BLaER1 treated with 17β-estradiol and CSF1 and Interleukin-3, amounts not matched to agents 10 nM and 100 nM (cell line): ENCODE measurements around the gene EIF4B.
A peak's percentile ranks its signal among the peaks of the same experiment; 100 is the strongest.
"Not testable (repeated sequence)": the region's sequence is repeated elsewhere in the genome, so short reads cannot be mapped to it uniquely, and the experiment has no call there.

Source experiments
- H3K27ac ChIP-seq, 11 experiments: shearing (Covaris generic); formaldehyde crosslinking; 2 replicates each; pipeline ENCODE4 v1.8.1; 2022
- H3K27me3 ChIP-seq, 11 experiments: shearing (Covaris generic); formaldehyde crosslinking; 2 replicates each; pipeline ENCODE4 v1.8.1; 2022
- H3K36me3 ChIP-seq, 11 experiments: shearing (Covaris generic); formaldehyde crosslinking; 2 replicates each; pipeline ENCODE4 v1.8.1; 2022
- H3K4me1 ChIP-seq, 10 experiments: shearing (Covaris generic); formaldehyde crosslinking; 2 replicates each; pipeline ENCODE4 v1.8.1; 2022
- H3K4me2 ChIP-seq, 11 experiments: shearing (Covaris generic); formaldehyde crosslinking; 2 replicates each; pipeline ENCODE4 v1.8.1; 2022
- H3K4me3 ChIP-seq, 10 experiments: shearing (Covaris generic); formaldehyde crosslinking; 2 replicates each; pipeline ENCODE4 v1.8.1; 2022
- H3K9ac ChIP-seq, 11 experiments: shearing (Covaris generic); formaldehyde crosslinking; 2 replicates each; pipeline ENCODE4 v1.8.1; 2022
- H3K9me3 ChIP-seq, 11 experiments: shearing (Covaris generic); formaldehyde crosslinking; replicated peaks in 1 of 11; 2 replicates each; pipeline ENCODE4 v1.8.1; 2022
- H4K20me1 ChIP-seq, 11 experiments: shearing (Covaris generic); formaldehyde crosslinking; 2 replicates each; pipeline ENCODE4 v1.8.1; 2022
- Cebpa-rat ChIP-seq, 11 experiments: shearing (Covaris generic); IDR thresholded peaks; 2 replicates each; pipeline ENCODE4 v1.8.1; 2022

Gene EIF4B

DNA sequence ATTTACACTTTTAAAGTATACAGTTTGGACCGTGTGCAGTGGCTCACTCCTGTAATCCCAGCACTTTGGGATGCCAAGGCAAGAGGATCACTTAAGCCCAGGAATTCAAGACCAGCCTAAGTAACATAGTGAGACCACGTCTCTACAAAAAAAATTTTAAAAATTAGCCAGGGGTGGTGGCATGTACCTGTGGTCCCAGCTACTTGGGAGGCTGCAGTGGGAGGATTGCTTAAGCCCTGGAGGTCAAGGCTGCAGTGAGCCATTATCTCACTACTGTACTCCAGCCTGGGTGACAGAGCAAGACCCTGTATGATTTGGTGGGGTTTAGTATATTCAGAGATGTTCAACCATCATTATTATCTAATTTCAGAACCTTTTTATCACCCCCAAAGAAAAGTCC lies 4.7 kb downstream of the EIF4B start:
- Histone ChIP-seq H3K27me3 (no peaks in the 10 kb centered on the region), H3K4me2 (peak overlapping the region in 10 of 11 experiments; percentile 11 to 99 (median 88); a peak in 11 of 22 replicates), H3K9ac (peak overlapping the region in 1 of 11 experiments; percentile 15; a peak in 1 of 22 replicates), H3K4me1 (peaks cover 28 to 43% (median 31%) of the 10 kb centered on the region in 10 experiments), H4K20me1 (peaks cover 80 to 91% (median 88%) of the 10 kb centered on the region in 11 experiments), H3K27ac (no peak overlapping the region), H3K9me3 (no peaks in the 10 kb centered on the region), H3K36me3 (peaks cover 43 to 85% (median 83%) of the 10 kb centered on the region in 11 experiments), H3K4me3 (no peak overlapping the region)
- TF ChIP-seq Cebpa-rat (IDR thresholded peaks at IDR 0.05), result no peak

DNA sequence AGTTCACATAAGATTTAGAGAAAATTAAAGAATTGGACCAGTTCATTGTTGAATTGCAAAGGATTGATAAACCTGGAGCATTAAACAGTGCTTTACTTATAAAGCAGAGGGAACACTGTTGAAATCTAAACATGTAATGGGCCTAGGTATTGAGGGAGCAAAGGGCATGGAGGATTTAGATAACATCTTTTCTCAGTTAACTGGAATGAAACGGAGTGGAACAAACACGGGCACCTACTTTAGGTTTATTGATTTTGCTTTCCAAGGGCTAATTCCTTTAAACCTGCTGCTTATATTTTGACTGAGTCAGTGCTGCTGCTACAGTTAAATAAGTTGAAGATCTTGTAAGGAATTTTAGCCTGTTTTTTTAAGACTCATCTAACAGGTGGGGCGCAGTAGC lies 5.6 kb downstream of the EIF4B start:
- Histone ChIP-seq H3K27me3 (no peaks in the 10 kb centered on the region), H3K4me2 (peak overlapping the region in 1 of 11 experiments; percentile 97; a peak in 1 of 22 replicates), H4K20me1 (peaks cover 90 to 100% (median 97%) of the 10 kb centered on the region in 11 experiments), H3K27ac (no peak overlapping the region), H3K9ac (0 out of 22 replicates have a peak overlapping the region, but pooled peaks of 1 of the 11 experiments have one; percentile 10), H3K4me3 (no peak overlapping the region), H3K9me3 (no peaks in the 10 kb centered on the region), H3K4me1 (peaks cover 28 to 43% (median 31%) of the 10 kb centered on the region in 10 experiments), H3K36me3 (peaks cover 52 to 95% (median 92%) of the 10 kb centered on the region in 11 experiments)
- TF ChIP-seq Cebpa-rat (IDR thresholded peaks at IDR 0.05), result no peak

DNA sequence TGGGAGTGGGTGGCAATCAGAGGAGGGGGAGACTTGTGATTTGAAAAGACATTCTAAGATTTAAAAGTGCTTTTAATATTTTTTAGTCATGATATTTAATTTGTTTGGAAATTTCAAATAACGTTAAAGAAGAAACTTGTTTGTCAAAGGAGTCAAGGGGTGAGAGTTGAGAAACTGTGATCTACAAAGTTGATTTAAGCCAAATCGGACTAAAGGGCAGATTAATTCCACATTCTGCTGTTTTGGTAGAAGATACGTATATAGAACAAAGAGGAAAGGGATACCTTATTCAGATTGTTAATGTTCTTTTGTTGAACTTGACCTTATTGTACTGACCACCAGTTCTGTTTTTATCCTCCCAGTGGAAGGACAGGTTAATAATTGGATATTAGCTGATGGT lies 6.7 kb downstream of the EIF4B start:
- Histone ChIP-seq H3K36me3 (peaks cover 62 to 100% (median 99%) of the 10 kb centered on the region in 11 experiments), H3K4me2 (no peak overlapping the region), H3K4me1 (peaks cover 21 to 35% (median 23%) of the 10 kb centered on the region in 10 experiments), H3K27me3 (no peaks in the 10 kb centered on the region), H3K9me3 (no peaks in the 10 kb centered on the region), H4K20me1 (peaks cover 99 to 100% (median 100%) of the 10 kb centered on the region in 11 experiments), H3K27ac (no peak overlapping the region), H3K9ac (0 out of 22 replicates have a peak overlapping the region, but pooled peaks of 1 of the 11 experiments have one; percentile 38), H3K4me3 (no peak overlapping the region)
- no peak for TF ChIP-seq Cebpa-rat (IDR thresholded peaks at IDR 0.05)

DNA sequence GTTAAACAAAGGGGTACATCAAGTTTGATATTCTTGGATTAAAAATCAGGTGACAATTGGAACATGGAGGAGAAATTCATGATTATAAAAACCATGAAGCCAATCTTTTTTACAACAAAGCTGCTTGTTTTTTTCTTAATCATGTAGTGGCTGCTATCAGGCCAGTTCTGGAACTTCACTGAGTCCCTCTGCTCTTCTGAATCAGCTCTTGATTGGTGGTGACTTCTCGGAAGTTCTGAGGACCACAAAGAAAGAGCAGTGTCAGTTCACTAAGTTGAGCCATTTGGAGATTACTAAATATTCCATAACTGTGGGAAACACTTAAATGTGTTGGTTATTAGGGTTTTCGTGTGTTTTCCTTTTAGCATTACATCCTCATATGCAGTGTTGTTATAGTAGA lies 8.5 kb downstream of the EIF4B start:
- Histone ChIP-seq H3K9me3 (no peaks in the 10 kb centered on the region), H3K27ac (no peak overlapping the region), H3K4me3 (no peak overlapping the region), H3K4me2 (no peak overlapping the region; a peak in 1 of 22 replicates), H3K9ac (0 out of 22 replicates have a peak overlapping the region, but pooled peaks of 3 of the 11 experiments have one; percentile 1 to 34 (median 9)), H3K27me3 (no peaks in the 10 kb centered on the region), H4K20me1 (peaks cover 98 to 100% (median 100%) of the 10 kb centered on the region in 11 experiments), H3K4me1 (peaks cover 4 to 18% (median 7%) of the 10 kb centered on the region in 10 experiments; a peak in 11 of 20 replicates), H3K36me3 (peaks cover 63 to 100% (median 100%) of the 10 kb centered on the region in 11 experiments)
- TF ChIP-seq Cebpa-rat (IDR thresholded peaks at IDR 0.05), result no peak

DNA sequence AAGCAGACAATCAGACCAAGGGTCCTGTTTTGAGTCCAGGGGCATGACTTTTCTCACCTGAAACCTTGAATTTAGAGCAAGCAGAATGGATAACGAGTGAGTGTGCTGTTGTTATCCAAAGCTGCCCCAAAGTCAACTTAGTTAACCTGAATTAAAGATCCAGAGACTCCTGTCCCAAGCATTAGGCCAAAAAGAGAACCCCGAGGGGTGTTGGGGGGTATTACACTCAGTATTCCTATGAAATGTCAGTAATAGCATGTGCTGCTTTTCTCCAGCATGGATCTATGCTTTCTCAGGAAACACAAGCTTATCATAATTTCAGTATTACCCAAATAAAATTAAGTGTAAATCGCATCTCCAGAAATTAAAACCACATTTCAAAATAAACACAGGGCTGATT lies 19.0 kb downstream of the EIF4B start:
- no peak overlapping the region for H3K4me3 ChIP-seq
- H3K36me3 ChIP-seq, result peaks cover 97 to 100% (median 97%) of the 10 kb centered on the region in 11 experiments

DNA sequence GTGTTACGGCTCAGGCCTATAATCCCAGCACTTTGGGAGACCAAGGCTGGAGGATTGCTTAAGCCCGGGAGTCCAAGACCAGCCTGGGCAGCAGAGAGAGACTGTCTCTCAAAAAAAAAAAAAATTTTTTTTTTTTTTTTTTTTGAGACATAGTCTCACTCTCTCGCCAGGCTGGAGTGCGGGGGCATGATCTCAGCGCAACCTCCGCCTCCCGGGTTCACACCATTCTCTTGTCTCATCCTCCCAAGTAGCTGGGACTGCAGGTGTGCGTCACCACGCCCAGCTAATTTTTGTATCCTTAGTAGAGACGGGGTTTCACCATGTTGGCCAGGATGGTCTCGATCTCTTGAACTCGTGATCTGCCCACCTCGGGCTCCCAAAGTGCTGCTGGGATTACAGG lies 20.8 kb downstream of the EIF4B start:
- Histone ChIP-seq H3K36me3 (peaks cover 97 to 100% (median 98%) of the 10 kb centered on the region in 11 experiments), H4K20me1 (peaks cover 61 to 96% (median 92%) of the 10 kb centered on the region in 11 experiments; a peak in 21 of 22 replicates)
- not testable (repeated sequence) for H3K4me2 ChIP-seq, H3K9me3 ChIP-seq, H3K27me3 ChIP-seq, H3K4me3 ChIP-seq, H3K27ac ChIP-seq, H3K9ac ChIP-seq, H3K4me1 ChIP-seq

More for the DNA sequence above, 19.0 kb downstream of the EIF4B start:
- Histone ChIP-seq H3K4me1 (no peaks in the 10 kb centered on the region), H3K27me3 (no peaks in the 10 kb centered on the region), H4K20me1 (peaks cover 50 to 95% (median 93%) of the 10 kb centered on the region in 11 experiments; a peak in 20 of 22 replicates), H3K27ac (no peak overlapping the region), H3K4me2 (no peak overlapping the region), H3K9me3 (no peaks in the 10 kb centered on the region), H3K9ac (no peak overlapping the region)
- no peak for TF ChIP-seq Cebpa-rat (IDR thresholded peaks at IDR 0.05)

- Histone ChIP-seq H3K27me3 (no peaks in the 10 kb centered on the region), H3K9ac (no peak overlapping the region), H4K20me1 (peaks cover 54 to 97% (median 94%) of the 10 kb centered on the region in 11 experiments; a peak in 21 of 22 replicates), H3K27ac (no peak overlapping the region), H3K4me1 (peaks cover 0 to 20% (median 13%) of the 10 kb centered on the region in 10 experiments; a peak in 13 of 20 replicates), H3K36me3 (peaks cover 95 to 100% (median 97%) of the 10 kb centered on the region in 11 experiments), H3K4me3 (no peak overlapping the region), H3K9me3 (no peaks in the 10 kb centered on the region), H3K4me2 (no peak overlapping the region)
- no peak for TF ChIP-seq Cebpa-rat (IDR thresholded peaks at IDR 0.05)
Measured at GRCh38 chr12:53031616-53032015, 25.4 kb downstream of the EIF4B start.

GRCh38 chr12:53033832-53034231 lies 27.6 kb downstream of the EIF4B start:
- not testable (repeated sequence) for H3K27me3 ChIP-seq, H3K4me3 ChIP-seq, H3K9me3 ChIP-seq
- peak overlapping the region in 3 of 11 experiments; percentile 13 to 20 (median 14); a peak in 4 of 22 replicates for H3K27ac ChIP-seq
- H4K20me1 ChIP-seq, result peaks cover 51 to 96% (median 93%) of the 10 kb centered on the region in 11 experiments; a peak in 21 of 22 replicates
- H3K4me2 ChIP-seq, result peak overlapping the region in 6 of 11 experiments; percentile 16 to 64 (median 42); a peak in 8 of 22 replicates
- peaks cover 7 to 33% (median 25%) of the 10 kb centered on the region in 10 experiments for H3K4me1 ChIP-seq
- peaks cover 95 to 100% (median 97%) of the 10 kb centered on the region in 11 experiments for H3K36me3 ChIP-seq
- H3K9ac ChIP-seq, result peak overlapping the region in 5 of 11 experiments; percentile 6 to 48 (median 12); a peak in 4 of 22 replicates

- H3K4me3 ChIP-seq, result no peak overlapping the region
- H3K27ac ChIP-seq, result peak overlapping the region in 4 of 11 experiments; percentile 13 to 27 (median 17); a peak in 4 of 22 replicates
- peak overlapping the region in 5 of 11 experiments; percentile 16 to 64 (median 58); a peak in 8 of 22 replicates for H3K4me2 ChIP-seq
- peaks cover 95 to 100% (median 97%) of the 10 kb centered on the region in 11 experiments for H3K36me3 ChIP-seq
- peaks cover 57 to 96% (median 93%) of the 10 kb centered on the region in 11 experiments; a peak in 21 of 22 replicates for H4K20me1 ChIP-seq
- no peak for TF ChIP-seq Cebpa-rat (IDR thresholded peaks at IDR 0.05)
- H3K9me3 ChIP-seq, result no peaks in the 10 kb centered on the region
- peaks cover 11 to 40% (median 31%) of the 10 kb centered on the region in 10 experiments for H3K4me1 ChIP-seq
- no peaks in the 10 kb centered on the region for H3K27me3 ChIP-seq
- H3K9ac ChIP-seq, result peak overlapping the region in 1 of 11 experiments; percentile 6; a peak in 1 of 22 replicates
Measured at GRCh38 chr12:53034459-53034858, 28.2 kb downstream of the EIF4B start.
